ENCODE measurements around the gene SEC14L2.
"Not testable (repeated sequence)": the region's sequence is repeated elsewhere in the genome, so short reads cannot be mapped to it uniquely, and the experiment has no call there.

The SEC14L2 gene

GRCh38 chr22:30460555-30460954 lies 63.7 kb downstream of the SEC14L2 start:
- not testable (repeated sequence) for DNase-seq

GRCh38 chr22:30469165-30469564 lies 72.3 kb downstream of the SEC14L2 start:
- no peak for DNase-seq

- no peak for DNase-seq
These were observed 73.8 kb downstream of the SEC14L2 start for GRCh38 chr22:30470655-30471054.

- no peak for DNase-seq
These were observed 74.9 kb downstream of the SEC14L2 start, which contains the start of gene SEC14L3 for GRCh38 chr22:30471616-30472318. Gene SEC14L3 (minus strand): TSS chr22:30472017. CDS start chr22:30471958, 59 bp downstream.

GRCh38 chr22:30472994-30473720 lies 76.3 kb downstream of the SEC14L2 start:
- DNase-seq = no peak

GRCh38 chr22:30474121-30474520 lies 77.3 kb downstream of the SEC14L2 start:
- DNase-seq = no peak

Measured in CD4-positive, alpha-beta T cell treated with Interleukin-10 for 1 hour (primary cell).